GM12878 (cell line): ENCODE data around the gene SLC39A2. TPM values are rescaled to one million over a fixed set of nuclear protein-coding genes. Genes with fewer than 3 reads are reported as not detected.

Experiments used
- ATAC-seq: fragments of 200-7000 bp; cut with Tn5 transposase; 3 replicates; pipeline ENCODE4 v1.9.1; 2020; ENCODE audit warnings: mild to moderate bottlenecking, moderate library complexity
- BruUV-seq: library from RNA; stranded (reverse); fragments of 400-500 nt; replicated peaks from 2 replicates; lab custom pipeline; 2021; lab: Mats Ljungman, UMichigan
- CTCF ChIA-PET: fragments of 300-600 bp; sonication (Branson Sonifier 250); formaldehyde crosslinking; extraction: SDS; loops from one replicate; lab custom pipeline; 2021; ENCODE audit warnings: inconsistent platforms; lab: Yijun Ruan, JAX
- POLR2A ChIA-PET: fragments of 350-600 bp; formaldehyde crosslinking; extraction: SDS; loops from one replicate; lab custom pipeline; 2021; ENCODE audit warnings: inconsistent platforms; lab: Charles Lee
- RAD21 ChIA-PET: fragments of 300-600 bp; sonication (Branson Sonifier 250); formaldehyde crosslinking; loops from one replicate; lab custom pipeline; 2023; ENCODE audit warnings: antibody characterized with exemption; ENCODE audit not compliant: unreplicated experiment; lab: Charles Lee
- SMC1A ChIA-PET: fragments of 300-600 bp; sonication (Branson Sonifier 250); formaldehyde crosslinking; loops from one replicate; lab custom pipeline; 2023; ENCODE audit not compliant: unreplicated experiment, uncharacterized antibody; lab: Charles Lee
- DNase-seq: peaks from one replicate; pipeline ENCODE4 v3.0.0-alpha.2; 2011; ENCODE audit warnings: low read depth, low spot score
- FAIRE-seq: peaks from 3 replicates; lab custom pipeline; 2011; peaks lifted over from hg19 to GRCh38; lab: Jason Lieb, UNC
- H2AFZ ChIP-seq: 2 replicates; pipeline ENCODE4 v1.6.0; 2011; ENCODE audit warnings: low read depth, low read length, control low read depth; ENCODE audit not compliant: control insufficient read depth
- H3K27ac ChIP-seq: 2 replicates; pipeline ENCODE4 v1.5.1; 2011; ENCODE audit warnings: control low read depth; ENCODE audit not compliant: control insufficient read depth, insufficient read depth
- H3K27me3 ChIP-seq, 2 experiments: replicated peaks in 1 of 2; 2 replicates each; pipeline versions ENCODE4 v1.6.0 to v1.6.1; 2011; ENCODE audit warnings: low read length in 1 of 2; ENCODE audit not compliant: control insufficient read depth in 2 of 2, insufficient read depth in 2 of 2
- H3K36me3 ChIP-seq, 2 experiments: 2 replicates each; pipeline ENCODE4 v1.5.1; 2011; ENCODE audit warnings: low read length in 1 of 2; ENCODE audit not compliant: control insufficient read depth in 2 of 2, insufficient read depth in 2 of 2
- H3K4me1 ChIP-seq: 2 replicates; pipeline ENCODE4 v1.6.1; 2011; ENCODE audit warnings: mild to moderate bottlenecking, low read length, moderate library complexity, mixed read lengths; ENCODE audit not compliant: control insufficient read depth, insufficient read depth
- H3K4me2 ChIP-seq: 2 replicates; pipeline ENCODE4 v1.6.0; 2011; ENCODE audit warnings: control low read depth; ENCODE audit not compliant: control insufficient read depth, insufficient read depth
- H3K4me3 ChIP-seq: fragments of 200-600 bp; sonication (generic); 2 replicates; pipeline ENCODE4 v1.5.1; 2016
- H3K79me2 ChIP-seq: 2 replicates; pipeline ENCODE4 v1.6.0; 2011; ENCODE audit warnings: low read length; ENCODE audit not compliant: control insufficient read depth, insufficient read depth
- H3K9ac ChIP-seq: 2 replicates; pipeline ENCODE4 v1.8.0; 2011; ENCODE audit warnings: low read length, control low read depth, mixed read lengths; ENCODE audit not compliant: control insufficient read depth, insufficient read depth
- H3K9me3 ChIP-seq: replicated peaks from 3 replicates; pipeline ENCODE4 v1.5.1; 2011; ENCODE audit warnings: mild to moderate bottlenecking, low read length; ENCODE audit not compliant: control insufficient read depth, insufficient read depth
- H4K20me1 ChIP-seq: 2 replicates; pipeline ENCODE4 v1.6.0; 2011; ENCODE audit not compliant: control insufficient read depth, insufficient read depth
- ASH2L ChIP-seq: fragments of 300-600, 200-600 bp; sonication (generic); IDR thresholded peaks from 2 replicates; pipeline ENCODE4 v1.6.1; 2017; ENCODE audit warnings: low read depth, mild to moderate bottlenecking, borderline replicate concordance
- BCL11A ChIP-seq: IDR thresholded peaks from 2 replicates; pipeline ENCODE4 v1.6.1; 2011; ENCODE audit warnings: low read depth, low read length
- CBX3 ChIP-seq: fragments of 200-600 bp; sonication (generic); IDR thresholded peaks from 2 replicates; pipeline ENCODE4 v1.6.1; 2016; ENCODE audit warnings: low read depth, borderline replicate concordance
- POU2F2 ChIP-seq: IDR thresholded peaks from 3 replicates; pipeline ENCODE4 v1.6.1; 2011; ENCODE audit warnings: low read depth, mild to moderate bottlenecking, low read length, borderline replicate concordance
- SREBF1 ChIP-seq: IDR thresholded peaks from 2 replicates; pipeline ENCODE4 v1.6.1; 2012; ENCODE audit warnings: mild to moderate bottlenecking, low read length
- TBL1XR1 ChIP-seq: IDR thresholded peaks from 2 replicates; pipeline ENCODE4 v1.6.1; 2012; ENCODE audit warnings: low read depth, low read length, improper control_type of control experiment
- TCF3 ChIP-seq: IDR thresholded peaks from 2 replicates; pipeline ENCODE4 v1.6.1; 2012; ENCODE audit warnings: low read depth, mild to moderate bottlenecking, low read length, borderline replicate concordance; ENCODE audit not compliant: insufficient read depth
- WGBS: methylation state at CpG from one replicate; pipeline ENCODE4 v1.1.6; 2016; ENCODE audit warnings: low lambda C conversion rate; ENCODE audit not compliant: insufficient replicate concordance, insufficient coverage; ENCODE audit errors: missing lambda C conversion rate; 5-methylcytosine and 5-hydroxymethylcytosine counted together
- in situ Hi-C: fragments of 300-500 bp; cut with MboI; formaldehyde crosslinking; loops from 9 replicates; pipeline ENCODE4 v1.14.3; 2018; ENCODE audit warnings: mixed read lengths
- intact Hi-C: fragments of 100-400 bp; cut with micrococcal nuclease; formaldehyde crosslinking; loops from one replicate; pipeline ENCODE4 v1.14.2; 2022; ENCODE audit not compliant: unreplicated experiment
- polyA plus RNA-seq, 11 experiments: library from polyadenylated mRNA; depleted of rRNA in 4 of 11; unstranded in 6 of 11; stranded (reverse) in 5 of 11; fragments of >200 nt; fragmentation: Nextera tagmentation in 4 of 11; fragmentation: Illumina TruSeq in 1 of 11; extraction: Ambion mirVana in 4 of 11; extraction: Trizol in 1 of 11; gene quantifications; 1 replicate in 1 of 11; 2 replicates in 10 of 11; pipeline versions ENCODE4 v1.2.1 to v1.2.3, GENCODE V29; 2011 to 2016; ENCODE audit warnings: inconsistent platforms in 2 of 11, missing spikeins in 2 of 11, low read depth in 1 of 11
- total RNA-seq, 4 experiments: library from RNA; depleted of rRNA in 3 of 4; stranded (reverse); fragments of >200 nt in 3 of 4; fragmentation: Illumina TruSeq in 1 of 4; extraction: Trizol in 1 of 4; gene quantifications; 2 replicates each; pipeline versions ENCODE4 v1.2.1 to v1.2.3, GENCODE V29; 2013 to 2021
- TF ChIP-seq, protein P1 (sequence below): fragments of 450-650 bp; IDR thresholded peaks from 2 replicates; pipeline ENCODE4 v1.6.1; 2016; ENCODE audit warnings: mild to moderate bottlenecking, moderate library complexity, borderline replicate concordance
- TF ChIP-seq, protein P2 (sequence below): fragments of 150-350 bp; IDR thresholded peaks from 2 replicates; pipeline ENCODE4 v1.6.1; 2014; ENCODE audit warnings: mild to moderate bottlenecking, low read depth, low read length
- TF ChIP-seq, protein P3 (sequence below): fragments of 450-650 bp; formaldehyde crosslinking; IDR thresholded peaks from 2 replicates; pipeline ENCODE4 v1.4.0; 2020; ENCODE audit warnings: mild to moderate bottlenecking, moderate library complexity

The SLC39A2 gene
- total and polyA plus RNA-seq, 10 of the 15 experiments (the other 5 are each of a cell fraction or from before 2014, with no cell fraction given): 0.06 to 0.14 (median 0.11) TPM; not detected in 6

DNA sequence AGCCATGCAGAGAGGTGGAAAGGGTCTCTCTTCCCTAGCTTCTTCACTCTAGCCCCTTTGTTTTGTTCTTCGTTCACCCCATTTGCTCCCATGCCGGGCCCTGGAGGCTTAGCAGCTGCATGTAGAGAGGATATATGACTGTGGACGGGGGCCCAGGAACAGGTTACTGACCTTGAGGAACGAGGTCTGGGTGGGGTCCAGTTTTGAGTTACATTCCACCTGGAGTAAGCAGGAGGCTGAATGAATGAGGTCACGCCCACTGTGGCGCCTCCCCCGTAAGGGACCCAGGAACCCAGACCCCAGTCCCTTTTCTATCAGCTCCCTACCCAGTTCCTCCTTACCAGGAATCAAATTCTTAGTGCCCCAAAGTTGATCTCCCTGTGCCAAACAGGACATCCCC lies 19.2 kb downstream of the SLC39A2 start:
- no peaks in the 10 kb centered on the region for H4K20me1 ChIP-seq
- intact Hi-C loops (no loop called here), in situ Hi-C loops (loop anchor here (5.0 kb wide), 1 partner anchor 84 kb away; the partner anchor contains the start of gene TMEM253)
- H3K27ac ChIP-seq: no peak overlapping the region
- TF ChIP-seq TCF3 (no peak), BCL11A (no peak), POU2F2 (no peak), ASH2L (no peak), SREBF1 (no peak), CBX3 (no peak), TBL1XR1 (no peak)
- TF ChIP-seq, protein P1, sequence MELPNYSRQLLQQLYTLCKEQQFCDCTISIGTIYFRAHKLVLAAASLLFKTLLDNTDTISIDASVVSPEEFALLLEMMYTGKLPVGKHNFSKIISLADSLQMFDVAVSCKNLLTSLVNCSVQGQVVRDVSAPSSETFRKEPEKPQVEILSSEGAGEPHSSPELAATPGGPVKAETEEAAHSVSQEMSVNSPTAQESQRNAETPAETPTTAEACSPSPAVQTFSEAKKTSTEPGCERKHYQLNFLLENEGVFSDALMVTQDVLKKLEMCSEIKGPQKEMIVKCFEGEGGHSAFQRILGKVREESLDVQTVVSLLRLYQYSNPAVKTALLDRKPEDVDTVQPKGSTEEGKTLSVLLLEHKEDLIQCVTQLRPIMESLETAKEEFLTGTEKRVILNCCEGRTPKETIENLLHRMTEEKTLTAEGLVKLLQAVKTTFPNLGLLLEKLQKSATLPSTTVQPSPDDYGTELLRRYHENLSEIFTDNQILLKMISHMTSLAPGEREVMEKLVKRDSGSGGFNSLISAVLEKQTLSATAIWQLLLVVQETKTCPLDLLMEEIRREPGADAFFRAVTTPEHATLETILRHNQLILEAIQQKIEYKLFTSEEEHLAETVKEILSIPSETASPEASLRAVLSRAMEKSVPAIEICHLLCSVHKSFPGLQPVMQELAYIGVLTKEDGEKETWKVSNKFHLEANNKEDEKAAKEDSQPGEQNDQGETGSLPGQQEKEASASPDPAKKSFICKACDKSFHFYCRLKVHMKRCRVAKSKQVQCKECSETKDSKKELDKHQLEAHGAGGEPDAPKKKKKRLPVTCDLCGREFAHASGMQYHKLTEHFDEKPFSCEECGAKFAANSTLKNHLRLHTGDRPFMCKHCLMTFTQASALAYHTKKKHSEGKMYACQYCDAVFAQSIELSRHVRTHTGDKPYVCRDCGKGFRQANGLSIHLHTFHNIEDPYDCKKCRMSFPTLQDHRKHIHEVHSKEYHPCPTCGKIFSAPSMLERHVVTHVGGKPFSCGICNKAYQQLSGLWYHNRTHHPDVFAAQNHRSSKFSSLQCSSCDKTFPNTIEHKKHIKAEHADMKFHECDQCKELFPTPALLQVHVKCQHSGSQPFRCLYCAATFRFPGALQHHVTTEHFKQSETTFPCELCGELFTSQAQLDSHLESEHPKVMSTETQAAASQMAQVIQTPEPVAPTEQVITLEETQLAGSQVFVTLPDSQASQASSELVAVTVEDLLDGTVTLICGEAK: no peak
- TF ChIP-seq, protein P2, sequence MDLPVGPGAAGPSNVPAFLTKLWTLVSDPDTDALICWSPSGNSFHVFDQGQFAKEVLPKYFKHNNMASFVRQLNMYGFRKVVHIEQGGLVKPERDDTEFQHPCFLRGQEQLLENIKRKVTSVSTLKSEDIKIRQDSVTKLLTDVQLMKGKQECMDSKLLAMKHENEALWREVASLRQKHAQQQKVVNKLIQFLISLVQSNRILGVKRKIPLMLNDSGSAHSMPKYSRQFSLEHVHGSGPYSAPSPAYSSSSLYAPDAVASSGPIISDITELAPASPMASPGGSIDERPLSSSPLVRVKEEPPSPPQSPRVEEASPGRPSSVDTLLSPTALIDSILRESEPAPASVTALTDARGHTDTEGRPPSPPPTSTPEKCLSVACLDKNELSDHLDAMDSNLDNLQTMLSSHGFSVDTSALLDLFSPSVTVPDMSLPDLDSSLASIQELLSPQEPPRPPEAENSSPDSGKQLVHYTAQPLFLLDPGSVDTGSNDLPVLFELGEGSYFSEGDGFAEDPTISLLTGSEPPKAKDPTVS: no peak
- TF ChIP-seq, protein P3, sequence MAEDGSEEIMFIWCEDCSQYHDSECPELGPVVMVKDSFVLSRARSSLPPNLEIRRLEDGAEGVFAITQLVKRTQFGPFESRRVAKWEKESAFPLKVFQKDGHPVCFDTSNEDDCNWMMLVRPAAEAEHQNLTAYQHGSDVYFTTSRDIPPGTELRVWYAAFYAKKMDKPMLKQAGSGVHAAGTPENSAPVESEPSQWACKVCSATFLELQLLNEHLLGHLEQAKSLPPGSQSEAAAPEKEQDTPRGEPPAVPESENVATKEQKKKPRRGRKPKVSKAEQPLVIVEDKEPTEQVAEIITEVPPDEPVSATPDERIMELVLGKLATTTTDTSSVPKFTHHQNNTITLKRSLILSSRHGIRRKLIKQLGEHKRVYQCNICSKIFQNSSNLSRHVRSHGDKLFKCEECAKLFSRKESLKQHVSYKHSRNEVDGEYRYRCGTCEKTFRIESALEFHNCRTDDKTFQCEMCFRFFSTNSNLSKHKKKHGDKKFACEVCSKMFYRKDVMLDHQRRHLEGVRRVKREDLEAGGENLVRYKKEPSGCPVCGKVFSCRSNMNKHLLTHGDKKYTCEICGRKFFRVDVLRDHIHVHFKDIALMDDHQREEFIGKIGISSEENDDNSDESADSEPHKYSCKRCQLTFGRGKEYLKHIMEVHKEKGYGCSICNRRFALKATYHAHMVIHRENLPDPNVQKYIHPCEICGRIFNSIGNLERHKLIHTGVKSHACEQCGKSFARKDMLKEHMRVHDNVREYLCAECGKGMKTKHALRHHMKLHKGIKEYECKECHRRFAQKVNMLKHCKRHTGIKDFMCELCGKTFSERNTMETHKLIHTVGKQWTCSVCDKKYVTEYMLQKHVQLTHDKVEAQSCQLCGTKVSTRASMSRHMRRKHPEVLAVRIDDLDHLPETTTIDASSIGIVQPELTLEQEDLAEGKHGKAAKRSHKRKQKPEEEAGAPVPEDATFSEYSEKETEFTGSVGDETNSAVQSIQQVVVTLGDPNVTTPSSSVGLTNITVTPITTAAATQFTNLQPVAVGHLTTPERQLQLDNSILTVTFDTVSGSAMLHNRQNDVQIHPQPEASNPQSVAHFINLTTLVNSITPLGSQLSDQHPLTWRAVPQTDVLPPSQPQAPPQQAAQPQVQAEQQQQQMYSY (CRISPR knock-in tag): no peak
- no peaks in the 10 kb centered on the region for H3K9me3 ChIP-seq
- no peaks in the 10 kb centered on the region for H3K4me1 ChIP-seq
- FAIRE-seq (no peak), DNase-seq (no peak), ATAC-seq (no peak)
- ChIA-PET POLR2A (no interaction called here), SMC1A (interaction anchor here (0.9 to 2.2 kb wide), 3 partner anchors 21 to 87 kb away, joined by 3 to 11 read pairs (median 3); no protein-coding TSS in a partner anchor), CTCF (interaction anchor here (0.7 to 10.7 kb wide), 3 partner anchors 13 to 86 kb away, joined by 3 to 253 read pairs (median 3); partner anchors contain the start of gene TMEM253), RAD21 (interaction anchor here (1.2 kb wide), 2 partner anchors 18 to 74 kb away, joined by 3 to 4 read pairs; no protein-coding TSS in a partner anchor)
- H3K4me3 ChIP-seq: no peak overlapping the region
- H3K9ac ChIP-seq: no peak overlapping the region
- no TSS peak for BruUV-seq
- no peak overlapping the region for H3K4me2 ChIP-seq
- H3K27me3 ChIP-seq: peaks cover 2 to 10% of the 10 kb centered on the region in 2 experiments
- H3K36me3 ChIP-seq: no peaks in the 10 kb centered on the region
- H3K79me2 ChIP-seq: no peaks in the 10 kb centered on the region
- 9% methylated on average over 7 of the region's 7 CpGs for whole genome bisulfite sequencing
- no peak overlapping the region for H2AFZ ChIP-seq
